ENCODE results near the gene ODAD4.

The ODAD4 gene

DNA sequence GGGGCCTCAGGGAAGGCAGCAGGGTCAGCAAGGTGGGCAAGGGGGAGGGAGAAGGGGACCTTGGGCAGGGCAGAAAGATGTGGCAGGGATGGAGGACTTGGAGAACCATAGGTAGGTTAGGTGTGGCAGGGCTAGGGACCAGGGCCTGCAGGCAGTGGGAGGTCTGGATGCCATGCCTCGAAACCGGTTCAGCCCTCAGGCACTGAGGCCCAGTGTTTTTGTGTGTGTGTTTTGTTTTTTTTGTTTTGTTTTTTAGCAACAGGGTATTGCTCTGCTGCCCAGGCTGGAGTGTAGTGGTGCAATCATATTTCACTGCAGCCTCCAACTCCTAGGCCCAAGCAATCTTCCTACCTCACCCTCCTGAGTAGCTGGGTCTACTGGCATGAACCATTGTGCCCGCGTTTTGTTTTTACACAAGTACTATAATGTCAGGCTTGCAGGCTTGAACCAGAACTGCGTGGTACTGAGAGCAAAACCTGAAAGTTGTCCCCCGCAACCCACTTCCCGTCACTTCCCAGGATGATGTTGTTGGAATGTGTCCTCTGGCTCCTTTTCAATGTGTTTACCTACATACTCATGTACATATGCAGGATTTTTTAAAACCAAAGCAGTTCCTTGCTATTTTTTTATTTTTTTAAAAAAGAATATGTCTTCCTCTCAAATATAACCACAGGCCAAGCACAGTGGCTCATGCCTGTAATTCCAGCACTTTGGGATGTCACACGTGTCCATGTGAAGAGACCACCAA lies 12.4 kb downstream of the ODAD4 start:
- DNase-seq, result no peak

DNA sequence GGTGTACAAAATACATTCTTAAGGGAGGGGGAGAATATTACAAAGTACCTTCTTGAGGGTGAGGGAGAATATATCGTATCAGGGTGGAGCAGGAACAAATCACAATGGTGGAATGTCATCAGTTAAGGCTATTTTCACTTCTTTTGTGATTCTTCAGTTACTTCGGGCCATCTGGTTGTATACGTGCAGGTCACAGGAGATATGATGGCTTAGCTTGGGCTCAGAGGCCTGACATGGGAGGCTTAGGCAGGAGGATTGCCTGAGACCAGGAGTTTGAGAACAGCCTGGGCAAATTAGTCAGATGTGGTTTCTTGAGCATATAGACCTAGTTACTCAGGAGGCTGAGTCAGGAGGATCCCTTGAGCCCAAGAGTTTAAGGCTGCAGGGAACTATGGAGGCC lies 13.1 kb downstream of the ODAD4 start:
- no peak for DNase-seq

DNA sequence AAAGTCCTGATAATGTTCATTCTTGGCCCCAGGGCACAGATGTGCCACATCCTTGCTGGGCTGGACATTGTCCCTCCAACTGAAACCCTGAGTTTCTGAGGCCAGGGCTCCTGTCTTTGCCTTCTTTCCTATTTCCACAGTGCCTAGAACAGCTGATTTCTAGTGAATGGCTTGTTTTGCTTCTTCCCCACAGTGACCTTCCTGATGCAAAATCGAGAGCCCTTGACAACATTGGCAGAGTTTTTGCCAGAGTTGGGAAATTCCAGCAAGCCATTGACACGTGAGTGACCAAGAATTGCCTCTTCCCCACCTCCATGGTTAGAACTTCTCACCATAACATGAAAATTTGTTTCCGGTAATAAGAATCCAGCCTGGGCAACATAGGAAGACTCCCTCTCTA lies 14.5 kb downstream of the ODAD4 start:
- no peak for DNase-seq

DNA sequence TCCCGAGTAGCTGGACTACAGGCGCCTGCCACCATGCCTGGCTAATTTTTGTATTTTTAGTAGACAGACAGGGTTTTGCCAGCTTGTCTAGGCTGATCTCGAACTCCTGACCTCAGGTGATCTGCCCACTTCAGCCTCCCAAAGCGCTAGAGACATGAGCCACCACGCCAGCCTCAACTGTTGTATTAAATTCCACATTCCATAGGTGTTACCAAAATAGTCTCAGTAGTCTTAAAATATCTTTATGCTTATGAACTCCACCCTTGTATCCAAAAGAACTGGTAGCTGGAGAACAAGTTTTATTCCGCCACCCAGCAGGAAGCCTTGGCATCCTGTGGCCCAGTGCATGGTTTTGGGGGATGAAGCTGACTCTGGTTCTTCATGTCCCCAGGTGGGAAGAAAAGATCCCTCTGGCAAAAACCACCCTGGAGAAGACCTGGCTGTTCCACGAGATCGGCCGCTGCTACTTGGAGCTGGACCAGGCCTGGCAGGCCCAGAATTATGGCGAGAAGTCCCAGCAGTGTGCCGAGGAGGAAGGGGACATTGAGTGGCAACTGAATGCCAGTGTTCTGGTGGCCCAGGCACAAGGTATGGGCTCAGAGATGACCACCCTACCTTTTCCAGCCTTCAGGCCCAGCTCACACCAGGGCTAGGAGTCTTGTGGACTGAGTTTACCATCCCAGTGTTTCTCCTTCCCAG lies 18.5 kb downstream of the ODAD4 start:
- DNase-seq, result no peak

DNA sequence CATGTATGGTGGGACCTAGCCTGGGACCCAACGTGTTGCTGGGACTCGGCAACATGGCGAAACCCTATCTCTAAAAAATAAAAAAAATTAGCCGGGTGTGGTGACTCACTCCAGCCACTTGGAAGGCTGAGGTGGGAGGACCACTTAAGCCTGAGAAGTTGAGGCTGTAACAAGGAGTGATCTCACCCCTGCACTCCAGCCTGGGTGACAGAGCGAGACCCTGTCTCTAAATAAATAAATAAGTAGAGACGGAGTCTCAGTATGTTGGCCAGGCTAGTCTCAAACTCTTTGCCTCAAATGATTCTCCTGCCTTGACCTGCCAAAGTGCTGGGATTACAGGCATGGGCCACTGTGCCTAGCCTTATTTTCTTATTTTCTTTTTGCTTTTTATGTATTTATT lies 26.1 kb downstream of the ODAD4 start:
- no peak for DNase-seq

DNA sequence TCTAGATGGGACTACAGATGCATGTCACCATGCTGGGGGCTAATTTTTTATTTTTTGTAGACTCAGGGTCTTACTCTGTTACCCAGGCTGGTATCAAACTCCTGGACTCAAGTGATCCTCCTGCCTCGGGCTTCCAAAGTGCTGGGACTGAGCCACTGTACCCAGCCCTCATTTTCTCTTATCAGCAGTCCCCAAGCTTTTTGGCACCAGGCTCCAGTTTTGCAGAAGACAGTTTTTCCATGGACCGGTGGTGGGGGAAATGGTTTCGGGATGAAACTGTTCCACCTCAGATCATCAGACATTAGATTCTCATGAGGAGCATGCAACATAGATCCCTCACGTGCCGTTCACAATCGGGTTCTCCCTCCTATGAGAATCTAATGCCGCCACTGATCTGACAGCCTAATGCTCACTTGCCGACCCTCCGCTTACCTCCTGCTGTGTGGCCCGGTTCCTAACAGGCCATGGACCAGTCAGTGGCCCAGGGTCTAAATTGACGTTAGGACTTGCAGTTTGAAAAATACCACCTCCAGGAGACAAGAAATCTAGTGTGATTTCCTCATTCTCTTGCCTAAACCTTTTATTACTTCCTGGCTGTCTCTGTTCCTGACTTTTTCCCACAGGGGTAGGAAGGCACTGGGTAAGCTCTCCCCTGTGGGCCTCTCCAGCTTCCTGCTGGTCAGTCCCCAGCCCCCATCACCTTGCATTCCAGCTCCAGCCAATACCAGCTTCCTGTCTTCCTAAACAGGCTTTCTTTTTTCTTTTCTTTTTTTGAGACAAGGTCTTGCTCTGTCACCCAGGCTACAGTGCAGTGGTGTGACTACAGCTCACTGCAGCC lies 26.8 kb downstream of the ODAD4 start:
- no peak for DNase-seq

DNA sequence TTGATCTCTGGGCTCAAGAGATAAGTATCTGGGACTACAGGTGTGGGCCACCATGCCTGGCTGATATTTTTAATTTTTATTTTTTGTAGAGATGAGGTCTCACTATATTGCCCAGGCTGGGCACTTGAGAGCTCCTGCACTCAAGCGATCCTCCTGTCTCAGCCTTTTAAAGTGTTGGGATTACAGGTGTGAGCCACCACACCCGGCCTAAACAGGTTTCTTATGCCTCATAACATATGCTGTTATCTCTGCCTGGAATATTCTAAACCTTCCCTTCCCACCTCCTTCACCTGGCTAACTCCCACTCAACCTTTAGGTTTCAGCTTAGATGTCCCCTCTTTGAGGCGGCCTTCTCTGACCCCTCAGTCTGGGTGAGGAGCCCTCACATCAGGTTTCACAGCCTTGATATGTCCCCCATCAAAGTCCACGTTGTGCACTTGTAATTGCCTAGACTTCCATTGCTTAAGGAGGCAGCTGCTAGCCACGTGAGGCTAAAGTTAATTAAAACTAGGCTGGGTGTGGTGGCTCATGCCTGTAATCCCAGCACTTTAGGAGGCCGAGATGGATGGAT lies 27.5 kb downstream of the ODAD4 start:
- no peak for DNase-seq

DNA sequence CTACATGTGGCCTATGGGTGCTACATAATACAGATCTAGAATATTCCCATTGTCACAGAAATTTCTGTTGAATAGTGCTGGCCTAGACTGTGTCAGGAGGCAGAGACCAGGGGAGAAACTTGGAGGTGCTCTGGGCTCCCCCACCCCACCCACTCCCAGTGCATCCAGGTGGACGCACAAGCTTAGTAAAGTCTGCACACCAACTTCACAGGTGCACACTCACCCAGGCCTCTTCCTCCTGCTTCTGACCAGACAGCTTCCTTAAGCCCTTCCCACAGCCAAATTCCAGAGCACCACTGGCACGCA lies 28.6 kb downstream of the ODAD4 start:
- no peak for DNase-seq

DNA sequence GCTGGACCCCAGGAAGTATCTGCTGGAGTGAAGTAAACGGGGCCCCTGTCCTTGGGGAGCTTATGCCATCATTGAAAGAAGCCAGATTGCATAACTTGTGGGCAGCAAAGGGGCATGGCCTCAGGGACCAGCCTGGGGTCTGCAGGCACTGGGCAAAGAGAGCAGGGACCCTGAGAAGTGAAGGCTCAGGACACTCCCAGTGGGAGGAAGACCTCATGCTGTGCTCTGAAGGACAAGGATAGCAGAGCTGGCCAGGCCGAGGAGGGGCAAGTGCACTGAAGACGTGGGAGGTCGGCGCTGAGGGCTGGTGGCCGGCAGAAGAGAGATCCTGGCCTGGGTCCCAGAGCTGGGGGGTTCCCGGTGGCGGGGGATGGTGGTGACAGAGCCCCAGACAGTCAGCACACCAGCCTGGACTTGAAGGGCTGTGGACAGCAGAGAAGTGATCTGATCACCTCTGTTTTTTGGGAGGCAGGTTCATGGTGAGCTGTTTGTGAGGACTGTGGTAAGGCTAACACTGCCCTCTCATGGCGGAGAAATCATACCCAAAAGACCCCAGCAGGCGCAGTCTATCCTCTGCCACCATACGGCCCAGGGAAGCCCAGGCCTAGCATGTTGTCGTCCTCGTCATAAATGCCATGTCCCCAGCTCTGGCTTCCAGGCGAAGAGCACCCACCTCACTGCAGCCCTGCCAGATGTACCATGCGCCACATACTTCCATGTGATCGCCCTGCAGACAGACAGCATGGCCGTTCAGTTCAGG lies 29.1 kb downstream of the ODAD4 start:
- DNase-seq, result no peak

DNA sequence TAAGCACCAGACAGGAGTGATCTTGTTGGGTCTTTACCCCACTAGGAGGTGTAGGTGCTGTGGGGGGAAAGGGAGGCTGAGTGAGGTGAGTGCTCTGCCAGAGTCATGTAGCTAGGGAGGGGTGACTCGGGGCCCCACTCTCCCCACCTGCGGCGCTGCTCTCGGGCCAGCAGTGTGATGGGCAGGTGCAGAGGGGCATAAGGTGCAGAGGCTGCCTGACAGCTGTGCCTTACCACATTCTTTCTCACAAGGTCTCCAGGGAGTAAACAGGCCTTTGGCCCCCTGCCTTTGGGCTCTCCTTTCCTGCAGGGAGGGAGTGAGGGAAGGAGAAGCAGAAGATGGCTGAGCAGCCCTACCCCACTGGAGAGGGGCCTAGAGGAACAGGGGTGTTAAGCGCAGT lies 31.7 kb downstream of the ODAD4 start:
- no peak for DNase-seq

DNA sequence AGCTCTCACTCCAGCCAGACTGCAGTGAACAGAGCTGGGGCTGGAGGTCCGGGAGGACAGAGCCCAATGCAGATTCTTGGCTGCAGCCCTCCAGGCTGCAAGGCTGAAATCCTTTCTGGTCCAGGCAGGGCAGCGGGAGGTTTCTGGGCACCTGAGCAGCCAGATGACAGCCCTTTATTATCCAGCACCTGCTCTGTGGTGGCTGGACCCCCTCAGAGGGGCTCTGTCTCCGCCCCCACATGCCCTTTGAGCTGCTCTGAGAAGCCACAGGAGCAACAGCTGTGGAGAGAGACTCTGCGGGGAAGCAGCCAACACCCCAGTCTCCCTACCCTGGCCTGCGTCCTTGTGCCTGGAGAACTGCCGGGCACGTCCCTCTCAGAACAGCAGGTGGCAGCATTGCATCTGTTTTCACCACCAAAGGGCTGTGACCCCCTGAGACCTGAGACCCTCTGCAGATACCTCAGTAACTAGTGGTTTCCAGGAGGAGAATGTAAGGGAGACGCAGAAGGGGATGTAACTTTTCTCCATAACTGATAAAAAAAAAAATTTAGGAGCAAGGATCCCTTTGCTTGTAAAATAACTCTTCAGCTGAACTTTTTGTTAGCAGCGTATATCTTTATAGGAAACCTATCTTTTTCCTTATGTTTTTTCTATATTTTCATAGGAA lies 32.5 kb downstream of the ODAD4 start:
- DNase-seq, result peak; percentile 46

DNA sequence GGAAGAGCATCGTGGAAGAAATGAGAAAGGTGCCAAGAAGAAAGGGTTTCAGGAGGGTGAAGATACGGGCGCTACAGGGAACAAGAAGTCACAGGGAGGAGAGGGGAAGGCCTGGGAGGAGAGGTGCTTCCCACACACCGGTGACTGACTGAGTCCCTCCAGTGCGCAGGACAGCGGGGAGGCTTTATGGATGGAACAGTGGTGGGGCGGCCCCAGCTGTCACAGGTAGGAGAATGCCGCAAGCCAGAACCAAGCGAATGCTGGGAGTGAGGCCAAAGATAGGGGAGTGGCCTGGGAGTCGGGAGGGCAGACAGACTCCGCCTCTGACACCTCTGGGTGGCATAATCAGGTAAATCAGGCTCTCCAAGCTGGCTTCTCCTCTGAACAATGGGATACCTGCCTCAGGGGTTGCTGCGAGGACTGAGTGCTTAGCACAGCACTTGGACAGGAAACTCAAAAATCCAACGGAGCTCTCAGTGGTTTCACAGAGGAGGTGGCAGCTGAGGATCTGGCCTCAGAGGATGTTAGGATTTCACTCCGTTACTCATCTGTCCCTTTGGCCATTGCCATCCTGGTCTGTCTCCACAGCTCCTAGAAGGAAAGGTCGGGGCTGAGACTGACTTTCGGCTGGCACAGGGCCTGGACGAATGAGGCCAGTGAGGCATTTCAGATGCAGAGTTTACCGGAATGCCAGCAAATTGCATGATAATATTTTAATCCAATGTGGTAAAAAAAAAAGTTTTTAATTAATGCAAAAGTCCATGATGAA lies 35.5 kb downstream of the ODAD4 start:
- peak; percentile 47 for DNase-seq

DNA sequence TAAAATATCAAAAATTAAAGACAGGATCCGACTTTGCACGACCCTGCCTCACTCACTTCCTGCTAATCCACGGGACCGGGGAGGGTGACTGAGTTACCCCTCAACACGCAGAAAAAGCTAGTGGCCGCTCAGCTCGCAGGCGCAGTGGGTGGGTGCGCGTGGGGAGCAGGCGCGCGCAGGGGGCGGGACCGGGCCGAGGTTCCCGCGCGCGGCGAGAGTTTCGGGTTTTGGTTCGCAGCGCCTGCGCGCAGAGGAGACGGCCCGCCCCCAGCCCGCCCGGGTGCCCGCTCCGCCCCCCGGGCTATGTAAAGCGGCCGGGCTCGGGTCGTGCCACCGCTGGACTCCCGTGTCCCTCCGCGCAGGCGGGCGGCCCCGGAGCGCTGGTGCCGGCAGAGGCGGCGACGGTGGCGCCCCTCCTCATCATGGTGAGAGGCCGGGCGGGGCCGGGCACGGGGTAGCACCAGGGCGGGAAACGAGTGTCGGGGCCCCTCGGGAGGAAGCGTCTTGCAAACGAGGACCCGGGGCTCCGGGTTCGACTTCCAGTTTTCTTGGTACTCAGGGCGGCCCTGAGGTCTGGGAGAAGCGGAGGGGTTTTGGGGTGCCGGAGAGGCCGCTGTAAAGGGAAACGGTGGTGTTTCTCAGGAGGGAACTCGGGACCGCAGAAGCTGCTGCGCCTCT lies 36.2 kb downstream of the ODAD4 start, which contains the start of gene CNP:
CNP (plus strand) TSS at position 333 of the 678 bp plus-strand sequence; CDS start at position 423, 90 bp downstream.
- DNase-seq, result peak; percentile 87

DNA sequence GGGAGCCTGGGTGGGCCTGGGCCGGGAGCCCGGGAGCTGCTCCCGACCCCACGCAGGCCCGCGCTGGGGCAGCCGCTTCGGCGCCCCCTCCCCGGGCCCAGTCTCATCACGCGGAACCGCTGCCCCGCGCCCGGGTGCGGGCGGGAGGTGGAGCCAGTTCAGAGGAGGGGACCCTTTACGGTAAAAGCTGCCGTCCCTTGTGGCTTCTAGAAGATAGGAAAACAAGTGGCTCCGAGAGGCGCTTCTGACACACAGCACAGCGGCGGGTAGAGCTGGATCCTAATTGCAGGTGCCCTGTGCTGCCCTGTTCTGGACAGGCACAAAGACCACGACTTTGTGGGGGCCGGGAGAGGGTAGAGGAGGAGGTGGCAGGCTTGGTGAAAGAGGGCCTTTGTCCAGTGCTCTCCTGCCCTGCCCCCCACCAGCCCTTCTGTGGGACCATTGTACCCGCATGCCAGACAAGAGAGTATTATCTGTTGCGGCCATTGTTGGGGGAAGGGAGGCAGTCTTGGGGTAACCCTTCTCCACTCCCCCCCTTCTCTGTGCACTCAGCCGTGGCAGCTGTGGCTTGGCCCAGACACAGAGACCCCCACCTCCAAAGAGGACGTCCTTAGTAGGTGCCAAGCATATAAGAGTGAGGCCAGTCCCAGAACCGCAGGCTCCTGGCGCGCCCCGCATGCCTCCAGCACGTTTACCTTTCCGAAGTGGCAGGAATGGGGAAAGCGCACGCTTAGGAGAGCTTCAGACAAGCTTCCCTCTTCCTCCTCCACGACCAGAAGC lies 36.9 kb downstream of the ODAD4 start:
- no peak for DNase-seq

DNA sequence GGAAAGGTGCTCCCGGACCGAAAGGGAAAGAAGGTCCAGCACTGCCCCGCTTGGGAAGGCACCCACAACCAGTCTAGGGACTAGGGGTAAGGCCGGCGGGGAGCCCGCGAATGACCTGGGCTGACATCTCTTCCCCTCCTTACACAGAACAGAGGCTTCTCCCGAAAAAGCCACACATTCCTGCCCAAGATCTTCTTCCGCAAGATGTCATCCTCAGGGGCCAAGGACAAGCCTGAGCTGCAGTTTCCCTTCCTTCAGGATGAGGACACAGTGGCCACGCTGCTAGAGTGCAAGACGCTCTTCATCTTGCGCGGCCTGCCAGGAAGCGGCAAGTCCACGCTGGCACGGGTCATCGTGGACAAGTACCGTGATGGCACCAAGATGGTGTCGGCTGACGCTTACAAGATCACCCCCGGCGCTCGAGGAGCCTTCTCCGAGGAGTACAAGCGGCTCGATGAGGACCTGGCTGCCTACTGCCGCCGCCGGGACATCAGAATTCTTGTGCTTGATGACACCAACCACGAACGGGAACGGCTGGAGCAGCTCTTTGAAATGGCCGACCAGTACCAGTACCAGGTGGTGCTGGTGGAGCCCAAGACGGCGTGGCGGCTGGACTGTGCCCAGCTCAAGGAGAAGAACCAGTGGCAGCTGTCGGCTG lies 37.6 kb downstream of the ODAD4 start:
- DNase-seq, result no peak

DNA sequence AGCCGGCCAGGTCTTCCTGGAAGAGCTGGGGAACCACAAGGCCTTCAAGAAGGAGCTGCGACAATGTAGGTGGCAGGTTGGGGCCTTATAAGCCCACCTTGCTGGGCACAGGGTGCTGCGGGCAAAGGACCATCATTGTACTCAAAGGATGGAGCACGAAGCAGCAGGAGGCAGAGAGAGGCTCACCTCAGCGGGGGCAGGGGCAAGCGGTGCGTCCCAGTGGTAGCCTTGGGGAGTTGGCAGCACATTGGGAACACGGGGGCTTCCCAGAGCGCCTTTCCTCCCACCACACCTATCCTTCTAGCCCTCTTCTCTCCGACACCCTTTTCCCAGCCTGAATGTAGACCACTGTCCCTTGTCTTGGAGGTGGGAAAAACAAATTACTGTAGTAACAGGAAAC lies 38.3 kb downstream of the ODAD4 start:
- DNase-seq, result no peak

DNA sequence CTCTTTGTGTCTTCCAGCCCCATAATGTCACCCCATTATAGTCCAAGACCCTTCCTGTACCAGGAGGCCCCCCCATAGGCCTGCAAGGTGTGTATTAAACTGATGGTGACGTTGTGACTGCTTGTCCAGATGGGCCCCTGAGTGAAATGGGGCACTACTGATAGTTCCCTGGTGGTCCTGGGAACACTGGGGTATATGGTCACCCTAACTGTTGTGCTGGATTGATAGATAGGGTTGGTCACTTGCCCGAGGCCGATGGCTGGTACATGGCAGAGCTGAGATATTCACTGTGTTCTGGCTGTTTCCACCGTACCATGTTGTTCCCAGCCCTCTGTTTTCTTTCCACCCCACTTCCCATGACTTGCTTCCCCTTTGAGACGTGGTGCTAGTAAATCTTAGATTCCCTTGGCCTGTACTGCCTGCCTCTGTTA lies 40.5 kb downstream of the ODAD4 start:
- DNase-seq, result no peak

DNA sequence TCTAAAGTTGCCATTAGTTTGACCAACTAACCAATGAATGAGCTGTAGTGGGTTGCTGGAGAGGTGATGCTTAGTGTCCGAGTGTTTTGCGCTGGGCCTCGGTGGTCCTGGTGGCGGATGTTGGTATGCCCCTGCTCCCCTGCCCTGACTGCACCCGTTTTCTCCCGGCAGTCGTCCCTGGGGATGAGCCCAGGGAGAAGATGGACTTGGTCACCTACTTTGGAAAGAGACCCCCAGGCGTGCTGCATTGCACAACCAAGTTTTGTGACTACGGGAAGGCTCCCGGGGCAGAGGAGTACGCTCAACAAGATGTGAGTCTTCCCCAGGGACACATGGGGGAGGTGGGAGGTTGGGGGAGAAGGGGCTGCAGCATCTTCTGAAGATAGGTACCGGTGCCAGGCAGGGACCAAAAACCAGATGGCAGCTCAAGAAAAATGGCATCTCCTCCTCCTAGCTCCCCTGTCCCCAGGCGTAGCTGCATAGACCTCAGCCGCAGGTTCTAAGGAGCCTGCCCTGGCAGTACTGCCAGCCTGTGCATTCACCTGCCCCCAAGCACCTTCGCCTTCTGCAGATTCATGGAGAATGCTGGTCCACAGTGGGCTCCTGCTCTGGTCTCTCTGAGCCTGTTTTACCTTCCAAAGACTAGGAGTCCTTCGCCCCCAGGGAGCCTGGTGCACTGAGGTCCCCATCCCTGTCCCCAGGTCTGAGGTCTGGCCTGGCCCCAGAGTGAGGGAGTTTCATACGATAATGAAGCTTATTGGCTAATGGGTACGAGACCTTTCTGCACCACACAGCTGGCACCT lies 41.5 kb downstream of the ODAD4 start:
- DNase-seq, result no peak

Data from activated effector memory CD4-positive, alpha-beta T cell treated with Interleukin-2 at 50 U/mL for 16 hours (primary cell).